ENCODE results near the gene MYO18A.
A peak's percentile ranks its signal among the peaks of the same experiment; 100 is the strongest.

MYO18A gene

GRCh38 chr17:29189355-29189754 is 9.2 kb upstream of the MYO18A start:
- no peaks in the 10 kb centered on the region for H3K4me1 ChIP-seq (ENCODE audit: control insufficient read depth, insufficient read depth, low read length)
- no peak overlapping the region for H3K4me3 ChIP-seq (ENCODE audit: low read depth, low read length)
- TF ChIP-seq ZNF335 (tag by site-specific recombination; conservative IDR thresholded peaks at IDR 0.05): no peak
- no peak for TF ChIP-seq ZNF621 (tag by site-specific recombination; IDR thresholded peaks at IDR 0.05)
- TF ChIP-seq, protein P1, sequence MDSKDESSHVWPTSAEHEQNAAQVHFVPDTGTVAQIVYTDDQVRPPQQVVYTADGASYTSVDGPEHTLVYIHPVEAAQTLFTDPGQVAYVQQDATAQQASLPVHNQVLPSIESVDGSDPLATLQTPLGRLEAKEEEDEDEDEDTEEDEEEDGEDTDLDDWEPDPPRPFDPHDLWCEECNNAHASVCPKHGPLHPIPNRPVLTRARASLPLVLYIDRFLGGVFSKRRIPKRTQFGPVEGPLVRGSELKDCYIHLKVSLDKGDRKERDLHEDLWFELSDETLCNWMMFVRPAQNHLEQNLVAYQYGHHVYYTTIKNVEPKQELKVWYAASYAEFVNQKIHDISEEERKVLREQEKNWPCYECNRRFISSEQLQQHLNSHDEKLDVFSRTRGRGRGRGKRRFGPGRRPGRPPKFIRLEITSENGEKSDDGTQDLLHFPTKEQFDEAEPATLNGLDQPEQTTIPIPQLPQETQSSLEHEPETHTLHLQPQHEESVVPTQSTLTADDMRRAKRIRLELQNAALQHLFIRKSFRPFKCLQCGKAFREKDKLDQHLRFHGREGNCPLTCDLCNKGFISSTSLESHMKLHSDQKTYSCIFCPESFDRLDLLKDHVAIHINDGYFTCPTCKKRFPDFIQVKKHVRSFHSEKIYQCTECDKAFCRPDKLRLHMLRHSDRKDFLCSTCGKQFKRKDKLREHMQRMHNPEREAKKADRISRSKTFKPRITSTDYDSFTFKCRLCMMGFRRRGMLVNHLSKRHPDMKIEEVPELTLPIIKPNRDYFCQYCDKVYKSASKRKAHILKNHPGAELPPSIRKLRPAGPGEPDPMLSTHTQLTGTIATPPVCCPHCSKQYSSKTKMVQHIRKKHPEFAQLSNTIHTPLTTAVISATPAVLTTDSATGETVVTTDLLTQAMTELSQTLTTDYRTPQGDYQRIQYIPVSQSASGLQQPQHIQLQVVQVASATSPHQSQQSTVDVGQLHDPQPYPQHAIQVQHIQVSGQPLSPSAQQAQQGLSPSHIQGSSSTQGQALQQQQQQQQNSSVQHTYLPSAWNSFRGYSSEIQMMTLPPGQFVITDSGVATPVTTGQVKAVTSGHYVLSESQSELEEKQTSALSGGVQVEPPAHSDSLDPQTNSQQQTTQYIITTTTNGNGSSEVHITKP (tag by site-specific recombination; IDR thresholded peaks at IDR 0.05): peak; percentile 51; the same call in 1 of the 2 replicates
- TF ChIP-seq ZNF416 (tag by site-specific recombination; IDR thresholded peaks at IDR 0.05): no peak
- TF ChIP-seq ZNF366 (tag by site-specific recombination; conservative IDR thresholded peaks at IDR 0.05): no peak
- no peak for TF ChIP-seq ZNF202 (tag by site-specific recombination; IDR thresholded peaks at IDR 0.05; ENCODE audit: borderline replicate concordance)
- TF ChIP-seq GLIS1 (tag by site-specific recombination; IDR thresholded peaks at IDR 0.05): no peak
- no peak for TF ChIP-seq KLF7 (tag by site-specific recombination; IDR thresholded peaks at IDR 0.05; ENCODE audit: borderline replicate concordance)
- H3K36me3 ChIP-seq (ENCODE audit: control insufficient read depth in 2 of 2, insufficient read depth in 1 of 2, low read length in 2 of 2): no peaks in the 10 kb centered on the region
- ChIA-PET POLR2A (interaction anchor here (1.9 kb wide), 1 partner anchor 9 kb away, joined by 5 read pairs; the partner anchor contains the start of gene MYO18A), CTCF (interaction anchor here (0.7 to 10.1 kb wide), 6 partner anchors 9 to 72 kb away, joined by 3 to 87 read pairs (median 6); partner anchors contain the start of gene MYO18A)
- H3K27ac ChIP-seq (ENCODE audit: extremely low read depth, low read depth, low read length): no peak overlapping the region
- H3K9me3 ChIP-seq (ENCODE audit: control insufficient read depth, insufficient read depth, low read depth, low read length): no peaks in the 10 kb centered on the region

DNA sequence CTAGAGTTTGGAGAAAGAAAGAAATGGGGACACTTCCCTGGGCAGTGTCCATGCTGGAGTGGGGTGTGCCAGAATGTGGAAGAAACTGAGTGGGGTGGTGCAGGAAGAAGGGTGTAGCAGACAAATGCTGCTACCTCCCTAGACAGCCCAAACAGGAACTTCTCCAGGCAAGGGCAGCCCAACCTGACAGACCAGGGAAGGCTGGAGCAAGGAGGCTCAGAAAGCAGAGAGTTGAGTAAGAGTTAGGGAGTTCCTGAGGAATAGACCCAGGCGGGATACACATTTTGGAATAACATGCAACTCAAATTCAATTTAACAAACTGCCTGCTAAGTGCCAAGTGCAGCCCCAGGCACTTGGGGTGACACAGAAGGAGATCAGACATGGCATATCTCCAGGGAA is 1.0 kb upstream of the MYO18A start:
- Histone ChIP-seq H3K4me1 (ENCODE audit: control insufficient read depth, insufficient read depth, low read length) (peaks cover 3% of the 10 kb centered on the region; the same call in 1 of the 2 replicates), H3K9me3 (ENCODE audit: control insufficient read depth, insufficient read depth, low read depth, low read length) (no peaks in the 10 kb centered on the region), H3K4me3 (ENCODE audit: low read depth, low read length) (no peak overlapping the region), H3K27ac (ENCODE audit: extremely low read depth, low read depth, low read length) (no peak overlapping the region), H3K36me3 (ENCODE audit: control insufficient read depth in 2 of 2, insufficient read depth in 1 of 2, low read length in 2 of 2) (no peaks in the 10 kb centered on the region)
- ChIA-PET POLR2A (interaction anchor here (6.1 kb wide), 1 partner anchor 33 kb away, joined by 60 read pairs; no protein-coding TSS in a partner anchor), CTCF (interaction anchor here (0.6 to 9.3 kb wide), 18 partner anchors 8 to 76 kb away, joined by 3 to 175 read pairs (median 8); no protein-coding TSS in a partner anchor)
- TF ChIP-seq ZNF148 (tag by site-specific recombination; IDR thresholded peaks at IDR 0.05; ENCODE audit: borderline replicate concordance) (no peak), ZFHX2 (tag by site-specific recombination; conservative IDR thresholded peaks at IDR 0.05) (no peak), IKZF3 (tag by site-specific recombination; IDR thresholded peaks at IDR 0.05) (no peak), KLF10 (tag by site-specific recombination; IDR thresholded peaks at IDR 0.05) (no peak), ZNF580 (tag by site-specific recombination; IDR thresholded peaks at IDR 0.05) (no peak), ZNF658 (tag by site-specific recombination; IDR thresholded peaks at IDR 0.05) (no peak), ZNF785 (tag by site-specific recombination; IDR thresholded peaks at IDR 0.05) (no peak), ZNF223 (tag by site-specific recombination; IDR thresholded peaks at IDR 0.05) (no peak), SP7 (tag by site-specific recombination; IDR thresholded peaks at IDR 0.05) (no peak), ZNF654 (tag by site-specific recombination; IDR thresholded peaks at IDR 0.05; ENCODE audit: low read depth) (no peak), ZNF354C (tag by site-specific recombination; IDR thresholded peaks at IDR 0.05; ENCODE audit: borderline replicate concordance, low read depth) (no peak), ZNF514 (tag by site-specific recombination; IDR thresholded peaks at IDR 0.05) (no peak), ZNF16 (tag by site-specific recombination; IDR thresholded peaks at IDR 0.05; ENCODE audit: low read depth) (no peak), ZNF423 (tag by site-specific recombination; IDR thresholded peaks at IDR 0.05) (no peak)
- TF ChIP-seq, protein P2, sequence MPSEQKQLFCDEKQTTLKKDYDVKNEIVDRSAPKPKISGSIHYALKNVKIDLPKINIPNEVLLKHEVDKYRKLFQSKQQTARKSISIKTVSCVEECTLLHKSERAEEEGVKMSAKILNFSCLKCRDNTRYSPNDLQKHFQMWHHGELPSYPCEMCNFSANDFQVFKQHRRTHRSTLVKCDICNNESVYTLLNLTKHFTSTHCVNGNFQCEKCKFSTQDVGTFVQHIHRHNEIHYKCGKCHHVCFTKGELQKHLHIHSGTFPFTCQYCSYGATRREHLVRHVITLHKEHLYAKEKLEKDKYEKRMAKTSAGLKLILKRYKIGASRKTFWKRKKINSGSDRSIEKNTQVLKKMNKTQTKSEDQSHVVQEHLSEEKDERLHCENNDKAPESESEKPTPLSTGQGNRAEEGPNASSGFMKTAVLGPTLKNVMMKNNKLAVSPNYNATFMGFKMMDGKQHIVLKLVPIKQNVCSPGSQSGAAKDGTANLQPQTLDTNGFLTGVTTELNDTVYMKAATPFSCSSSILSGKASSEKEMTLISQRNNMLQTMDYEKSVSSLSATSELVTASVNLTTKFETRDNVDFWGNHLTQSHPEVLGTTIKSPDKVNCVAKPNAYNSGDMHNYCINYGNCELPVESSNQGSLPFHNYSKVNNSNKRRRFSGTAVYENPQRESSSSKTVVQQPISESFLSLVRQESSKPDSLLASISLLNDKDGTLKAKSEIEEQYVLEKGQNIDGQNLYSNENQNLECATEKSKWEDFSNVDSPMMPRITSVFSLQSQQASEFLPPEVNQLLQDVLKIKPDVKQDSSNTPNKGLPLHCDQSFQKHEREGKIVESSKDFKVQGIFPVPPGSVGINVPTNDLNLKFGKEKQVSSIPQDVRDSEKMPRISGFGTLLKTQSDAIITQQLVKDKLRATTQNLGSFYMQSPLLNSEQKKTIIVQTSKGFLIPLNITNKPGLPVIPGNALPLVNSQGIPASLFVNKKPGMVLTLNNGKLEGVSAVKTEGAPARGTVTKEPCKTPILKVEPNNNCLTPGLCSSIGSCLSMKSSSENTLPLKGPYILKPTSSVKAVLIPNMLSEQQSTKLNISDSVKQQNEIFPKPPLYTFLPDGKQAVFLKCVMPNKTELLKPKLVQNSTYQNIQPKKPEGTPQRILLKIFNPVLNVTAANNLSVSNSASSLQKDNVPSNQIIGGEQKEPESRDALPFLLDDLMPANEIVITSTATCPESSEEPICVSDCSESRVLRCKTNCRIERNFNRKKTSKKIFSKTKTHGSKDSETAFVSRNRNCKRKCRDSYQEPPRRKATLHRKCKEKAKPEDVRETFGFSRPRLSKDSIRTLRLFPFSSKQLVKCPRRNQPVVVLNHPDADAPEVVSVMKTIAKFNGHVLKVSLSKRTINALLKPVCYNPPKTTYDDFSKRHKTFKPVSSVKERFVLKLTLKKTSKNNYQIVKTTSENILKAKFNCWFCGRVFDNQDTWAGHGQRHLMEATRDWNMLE (tag by site-specific recombination; conservative IDR thresholded peaks at IDR 0.05; ENCODE audit: low read depth): no peak

Data from HEK293 (cell line).